Measurements from ENCODE around the gene ELF4. TPM values are rescaled to one million over a fixed set of nuclear protein-coding genes. Genes with fewer than 3 reads are reported as not detected.

ELF4 gene
- total RNA-seq, 1 experiment from 2014 or later: 0.81 TPM

DNA sequence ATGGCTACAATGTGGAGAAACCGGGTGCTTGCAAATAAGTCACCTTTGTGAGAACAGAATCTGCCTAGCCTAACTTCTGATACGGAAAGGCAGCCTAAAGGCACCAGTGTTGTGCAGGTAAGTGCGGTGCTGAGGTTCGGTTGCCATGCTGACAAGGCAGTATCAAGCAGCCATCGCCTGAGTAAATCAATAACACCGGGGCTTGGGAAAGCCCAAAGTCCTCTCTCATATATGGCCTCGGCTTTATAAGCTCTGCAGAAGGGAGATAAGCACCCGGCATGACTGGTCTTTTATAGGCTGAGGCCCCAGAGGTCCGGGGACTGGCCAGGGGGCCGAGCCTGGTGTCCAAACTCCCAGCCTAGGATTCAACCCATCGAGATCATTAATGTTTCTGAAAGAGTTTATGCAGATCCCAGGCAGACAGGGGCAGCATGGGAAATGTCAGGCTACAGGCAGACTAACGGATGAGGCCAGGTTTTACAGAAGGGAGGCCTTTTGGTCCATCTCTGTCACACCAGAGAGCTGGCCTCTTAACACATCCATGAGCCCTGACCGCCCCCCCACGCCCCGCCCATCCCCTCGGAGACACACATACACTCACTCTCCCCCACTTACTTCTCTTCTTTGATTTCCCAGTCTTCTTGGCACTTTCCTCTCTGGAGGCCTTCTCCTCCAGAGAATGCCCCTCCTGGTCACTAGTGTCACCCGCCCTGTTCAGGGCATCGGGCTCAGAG lies 38.5 kb downstream of the ELF4 start:
- no peak overlapping the region for H3K27ac ChIP-seq (ENCODE audit: insufficient read length, low read depth, low read length)
- H2BK5ac ChIP-seq (ENCODE audit: insufficient read length, low read length): no peak overlapping the region
- no peak overlapping the region for H4K5ac ChIP-seq (ENCODE audit: insufficient read length, low read depth, low read length)
- H3K4ac ChIP-seq (ENCODE audit: low read depth, low read length): no peak overlapping the region
- no peak overlapping the region for H3K56ac ChIP-seq (ENCODE audit: insufficient read length, low read depth, low read length)
- H3K23ac ChIP-seq (ENCODE audit: insufficient read length, low read depth, low read length): no peak overlapping the region
- no peaks in the 10 kb centered on the region for H3K4me1 ChIP-seq (ENCODE audit: insufficient read depth, low read length)
- H3T11ph ChIP-seq (ENCODE audit: low read length): no peak overlapping the region
- no peak overlapping the region for H2BK20ac ChIP-seq (ENCODE audit: low read depth, low read length, poor library complexity, severe bottlenecking)
- no peaks in the 10 kb centered on the region for H4K20me1 ChIP-seq (ENCODE audit: control insufficient read depth, insufficient read depth, insufficient read length)
- H2BK15ac ChIP-seq (ENCODE audit: low read depth, low read length): no peak overlapping the region
- H3K18ac ChIP-seq (ENCODE audit: insufficient read length, low read depth, low read length): no peak overlapping the region
- H3K27me3 Mint-ChIP-seq (ENCODE audit: low read depth): peaks cover 4% of the 10 kb centered on the region; the same call in 1 of the 2 replicates
- no peaks in the 10 kb centered on the region for H3K27me3 ChIP-seq (ENCODE audit: insufficient read depth, low read length)
- no peak overlapping the region for H2AFZ ChIP-seq (ENCODE audit: low read length)
- no peaks in the 10 kb centered on the region for H3K4me1 Mint-ChIP-seq
- H2BK12ac ChIP-seq (ENCODE audit: insufficient read length, low read depth, low read length): no peak overlapping the region
- no peak overlapping the region for H2AK5ac ChIP-seq (ENCODE audit: insufficient read length, low read length)
- H3K4me3 Mint-ChIP-seq: no peak overlapping the region
- H3K9me3 Mint-ChIP-seq: peaks cover 0 to 62% of the 10 kb centered on the region in 2 experiments; a peak in 2 of 5 replicates
- H4K91ac ChIP-seq (ENCODE audit: insufficient read length, low read depth, low read length): no peak overlapping the region
- no peaks in the 10 kb centered on the region for H3K79me1 ChIP-seq (ENCODE audit: insufficient read depth, low read depth, low read length, poor library complexity, severe bottlenecking)
- DNase-seq: no peak
- no peak overlapping the region for H4K8ac ChIP-seq (replicated peaks; ENCODE audit: insufficient read length, low read depth, low read length)
- peaks cover 10% of the 10 kb centered on the region for H3K9me3 ChIP-seq (ENCODE audit: control insufficient read depth, low read depth, low read length)
- no peak overlapping the region for H2BK120ac ChIP-seq (ENCODE audit: low read depth, low read length, poor library complexity, severe bottlenecking)
- H3K27ac Mint-ChIP-seq: no peak overlapping the region; a peak in 1 of 7 replicates
- no peak overlapping the region for H3K14ac ChIP-seq (ENCODE audit: insufficient read depth, low read length)
- peaks cover 0 to 6% (median 0%) of the 10 kb centered on the region in 3 experiments; a peak in 4 of 7 replicates for H3K36me3 Mint-ChIP-seq (ENCODE audit: insufficient read depth in 1 of 3, low read depth in 3 of 3)
- no peaks in the 10 kb centered on the region for H3K23me2 ChIP-seq (ENCODE audit: insufficient read length, low read depth, low read length, poor library complexity, severe bottlenecking)
- TF ChIP-seq CTCF (conservative IDR thresholded peaks at IDR 0.05): no peak
- no peaks in the 10 kb centered on the region for H3K79me2 ChIP-seq (ENCODE audit: insufficient read depth, low read length)
- no peak overlapping the region for H3K4me2 ChIP-seq (ENCODE audit: insufficient read depth, insufficient read length, low read length)
- H3K9ac ChIP-seq (ENCODE audit: extremely low read depth, insufficient read length, low read length): no peak overlapping the region
- no CpG with 5 or more reads among the region's 18 CpGs for WGBS (ENCODE audit: extremely low coverage, insufficient read length, low lambda C conversion rate)

Measured in H9 (cell line).